ENCODE measurements around the gene CDH13. TPM values are rescaled to one million over a fixed set of nuclear protein-coding genes. Genes with fewer than 3 reads are reported as not detected.

The CDH13 gene
- total and polyA plus RNA-seq, 2 donors (not counting 3 experiments of a cell fraction or from before 2014, with no cell fraction given) = 96.6 to 124 TPM

GRCh38 chr16:82732461-82732860 lies 105.7 kb downstream of the CDH13 start:
- H3K79me2 ChIP-seq (ENCODE audit: control insufficient read depth, insufficient read depth, low read length) = no peaks in the 10 kb centered on the region
- intact Hi-C loops (cut with micrococcal nuclease) (no loop called here), dilution Hi-C loops (cut with MboI; ENCODE audit: extremely low pct_ligation_motif_present, low sequenced_read_pairs) (no loop called here)
- POLR2A ChIA-PET = no interaction called here
- no peak overlapping the region for H2AFZ ChIP-seq (ENCODE audit: low read depth, low read length)
- H3K9me3 ChIP-seq (replicated peaks; ENCODE audit: control insufficient read depth, insufficient read depth, low read length) = no peaks in the 10 kb centered on the region
- peaks cover 2% of the 10 kb centered on the region for H4K20me1 ChIP-seq (replicated peaks; ENCODE audit: control insufficient read depth, extremely low read depth, insufficient read depth, low read length)
- H3K27me3 ChIP-seq (ENCODE audit: control insufficient read depth in 2 of 2, insufficient read depth in 2 of 2, low read length in 2 of 2) = no peaks in the 10 kb centered on the region
- H3K9me1 ChIP-seq (replicated peaks; ENCODE audit: control insufficient read depth, extremely low read depth, insufficient read depth, low read length) = no peaks in the 10 kb centered on the region
- no peak for DNase-seq (ENCODE audit: low read depth, low spot score)
- H3K4me1 ChIP-seq (ENCODE audit: control insufficient read depth, extremely low read depth, insufficient read depth, low read length) = no peaks in the 10 kb centered on the region
- CTCF ChIA-PET = interaction anchor here (1.5 kb wide), 1 partner anchor 16 kb away, joined by 3 read pairs; no protein-coding TSS in a partner anchor
- no peak overlapping the region for H3K4me2 ChIP-seq (ENCODE audit: insufficient read depth, low read length)
- no peak overlapping the region for H3K27ac ChIP-seq (ENCODE audit: insufficient read depth, low read depth, low read length)
- no peak overlapping the region for H3K9ac ChIP-seq (replicated peaks; ENCODE audit: extremely low read depth, insufficient read depth, low read length)
- FAIRE-seq = no peak
- TF ChIP-seq FOS (IDR thresholded peaks at IDR 0.05; ENCODE audit: borderline replicate concordance, insufficient read depth, low read length) (no peak), JUN (IDR thresholded peaks at IDR 0.05; ENCODE audit: borderline replicate concordance, insufficient read depth, insufficient read length, low read depth) (no peak), EZH2 (IDR thresholded peaks at IDR 0.05; ENCODE audit: borderline replicate concordance, low read depth, low read length, severe bottlenecking) (no peak), POLR2AphosphoS5 (IDR thresholded peaks at IDR 0.05; ENCODE audit: insufficient read depth, low read depth, low read length) (no peak), MYC (IDR thresholded peaks at IDR 0.05; ENCODE audit: low read depth, low read length) (no peak), POLR2A (IDR thresholded peaks at IDR 0.05; ENCODE audit: low read depth, low read length) (no peak), GATA2 (IDR thresholded peaks at IDR 0.05; ENCODE audit: insufficient read depth, insufficient read length, low read depth, low read length) (no peak)
- TF ChIP-seq, protein P1, sequence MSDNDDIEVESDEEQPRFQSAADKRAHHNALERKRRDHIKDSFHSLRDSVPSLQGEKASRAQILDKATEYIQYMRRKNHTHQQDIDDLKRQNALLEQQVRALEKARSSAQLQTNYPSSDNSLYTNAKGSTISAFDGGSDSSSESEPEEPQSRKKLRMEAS (IDR thresholded peaks at IDR 0.05; ENCODE audit: insufficient read depth, insufficient read length) = no peak
- TF ChIP-seq, protein P2, sequence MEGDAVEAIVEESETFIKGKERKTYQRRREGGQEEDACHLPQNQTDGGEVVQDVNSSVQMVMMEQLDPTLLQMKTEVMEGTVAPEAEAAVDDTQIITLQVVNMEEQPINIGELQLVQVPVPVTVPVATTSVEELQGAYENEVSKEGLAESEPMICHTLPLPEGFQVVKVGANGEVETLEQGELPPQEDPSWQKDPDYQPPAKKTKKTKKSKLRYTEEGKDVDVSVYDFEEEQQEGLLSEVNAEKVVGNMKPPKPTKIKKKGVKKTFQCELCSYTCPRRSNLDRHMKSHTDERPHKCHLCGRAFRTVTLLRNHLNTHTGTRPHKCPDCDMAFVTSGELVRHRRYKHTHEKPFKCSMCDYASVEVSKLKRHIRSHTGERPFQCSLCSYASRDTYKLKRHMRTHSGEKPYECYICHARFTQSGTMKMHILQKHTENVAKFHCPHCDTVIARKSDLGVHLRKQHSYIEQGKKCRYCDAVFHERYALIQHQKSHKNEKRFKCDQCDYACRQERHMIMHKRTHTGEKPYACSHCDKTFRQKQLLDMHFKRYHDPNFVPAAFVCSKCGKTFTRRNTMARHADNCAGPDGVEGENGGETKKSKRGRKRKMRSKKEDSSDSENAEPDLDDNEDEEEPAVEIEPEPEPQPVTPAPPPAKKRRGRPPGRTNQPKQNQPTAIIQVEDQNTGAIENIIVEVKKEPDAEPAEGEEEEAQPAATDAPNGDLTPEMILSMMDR (IDR thresholded peaks at IDR 0.05; ENCODE audit: extremely low read depth in 1 of 2, insufficient read depth in 1 of 2, low read depth in 1 of 2, low read length in 2 of 2) = no peak
- no peaks in the 10 kb centered on the region for H3K36me3 ChIP-seq (ENCODE audit: control insufficient read depth in 2 of 2, extremely low read depth in 1 of 2, insufficient read depth in 2 of 2, low read length in 2 of 2)
- no peak overlapping the region for H3K4me3 ChIP-seq (replicated peaks in 1 of 3; ENCODE audit: insufficient read depth in 1 of 3, low read depth in 1 of 3, low read length in 3 of 3)
- no TSS peak for BruUV-seq (replicated peaks)

Measured in endothelial cell of umbilical vein (primary cell).